HG02885 (cell line): ENCODE data around the gene VASN.

Experiments
- ATAC-seq: cut with Tn5 transposase; IDR thresholded peaks from one replicate; pipeline ENCODE4 v1.9.1; 2021; ENCODE audit warnings: mild to moderate bottlenecking; ENCODE audit not compliant: unreplicated experiment, poor library complexity

VASN gene

DNA sequence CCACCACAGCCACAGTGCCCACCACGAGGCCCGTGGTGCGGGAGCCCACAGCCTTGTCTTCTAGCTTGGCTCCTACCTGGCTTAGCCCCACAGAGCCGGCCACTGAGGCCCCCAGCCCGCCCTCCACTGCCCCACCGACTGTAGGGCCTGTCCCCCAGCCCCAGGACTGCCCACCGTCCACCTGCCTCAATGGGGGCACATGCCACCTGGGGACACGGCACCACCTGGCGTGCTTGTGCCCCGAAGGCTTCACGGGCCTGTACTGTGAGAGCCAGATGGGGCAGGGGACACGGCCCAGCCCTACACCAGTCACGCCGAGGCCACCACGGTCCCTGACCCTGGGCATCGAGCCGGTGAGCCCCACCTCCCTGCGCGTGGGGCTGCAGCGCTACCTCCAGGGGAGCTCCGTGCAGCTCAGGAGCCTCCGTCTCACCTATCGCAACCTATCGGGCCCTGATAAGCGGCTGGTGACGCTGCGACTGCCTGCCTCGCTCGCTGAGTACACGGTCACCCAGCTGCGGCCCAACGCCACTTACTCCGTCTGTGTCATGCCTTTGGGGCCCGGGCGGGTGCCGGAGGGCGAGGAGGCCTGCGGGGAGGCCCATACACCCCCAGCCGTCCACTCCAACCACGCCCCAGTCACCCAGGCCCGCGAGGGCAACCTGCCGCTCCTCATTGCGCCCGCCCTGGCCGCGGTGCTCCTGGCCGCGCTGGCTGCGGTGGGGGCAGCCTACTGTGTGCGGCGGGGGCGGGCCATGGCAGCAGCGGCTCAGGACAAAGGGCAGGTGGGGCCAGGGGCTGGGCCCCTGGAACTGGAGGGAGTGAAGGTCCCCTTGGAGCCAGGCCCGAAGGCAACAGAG lies 10.5 kb downstream of the VASN start:
- ATAC-seq: no peak

DNA sequence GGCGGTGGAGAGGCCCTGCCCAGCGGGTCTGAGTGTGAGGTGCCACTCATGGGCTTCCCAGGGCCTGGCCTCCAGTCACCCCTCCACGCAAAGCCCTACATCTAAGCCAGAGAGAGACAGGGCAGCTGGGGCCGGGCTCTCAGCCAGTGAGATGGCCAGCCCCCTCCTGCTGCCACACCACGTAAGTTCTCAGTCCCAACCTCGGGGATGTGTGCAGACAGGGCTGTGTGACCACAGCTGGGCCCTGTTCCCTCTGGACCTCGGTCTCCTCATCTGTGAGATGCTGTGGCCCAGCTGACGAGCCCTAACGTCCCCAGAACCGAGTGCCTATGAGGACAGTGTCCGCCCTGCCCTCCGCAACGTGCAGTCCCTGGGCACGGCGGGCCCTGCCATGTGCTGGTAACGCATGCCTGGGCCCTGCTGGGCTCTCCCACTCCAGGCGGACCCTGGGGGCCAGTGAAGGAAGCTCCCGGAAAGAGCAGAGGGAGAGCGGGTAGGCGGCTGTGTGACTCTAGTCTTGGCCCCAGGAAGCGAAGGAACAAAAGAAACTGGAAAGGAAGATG lies 11.2 kb downstream of the VASN start:
- no peak for ATAC-seq

DNA sequence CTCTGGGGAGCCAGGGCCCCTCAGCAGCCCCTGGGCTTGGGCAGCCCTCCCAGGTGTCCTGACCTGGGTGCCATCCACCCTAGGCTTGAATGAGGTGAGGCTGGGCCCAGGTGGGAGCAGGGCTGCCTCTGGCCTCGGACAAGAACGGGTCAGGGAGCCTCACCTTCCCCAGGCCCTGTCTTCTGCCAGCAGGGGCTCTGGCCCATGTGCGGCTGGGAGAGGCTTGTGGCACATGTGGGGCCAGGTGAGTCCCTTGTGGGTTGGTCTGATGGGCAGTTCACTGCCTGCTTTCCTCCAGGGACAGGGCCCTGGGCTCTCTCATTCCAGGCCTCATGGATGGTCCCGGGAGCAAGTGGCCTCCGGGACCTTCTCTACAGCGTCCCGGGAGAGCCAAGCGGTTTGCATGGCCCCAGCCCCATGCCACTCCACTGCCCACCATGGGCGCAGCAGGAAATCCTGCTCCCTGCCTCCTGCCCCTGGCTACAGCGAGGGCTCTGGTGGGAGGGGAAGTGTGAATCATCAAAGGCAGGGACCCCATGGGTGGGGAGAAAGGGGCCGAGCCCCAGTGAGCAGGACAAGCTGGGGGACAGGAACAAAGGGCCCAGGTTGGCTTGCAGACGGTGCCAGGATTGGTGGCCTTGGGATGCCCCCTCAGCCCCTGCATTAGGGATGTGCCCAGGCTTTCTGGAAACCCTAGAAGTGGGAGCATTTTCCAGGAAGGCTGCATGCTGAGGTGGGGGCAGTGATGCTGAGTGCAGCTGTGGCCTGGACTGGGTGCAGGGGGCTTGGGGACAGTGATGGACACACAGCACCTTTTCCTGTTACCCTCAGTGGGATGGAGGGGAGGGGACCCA lies 12.2 kb downstream of the VASN start:
- no peak for ATAC-seq

DNA sequence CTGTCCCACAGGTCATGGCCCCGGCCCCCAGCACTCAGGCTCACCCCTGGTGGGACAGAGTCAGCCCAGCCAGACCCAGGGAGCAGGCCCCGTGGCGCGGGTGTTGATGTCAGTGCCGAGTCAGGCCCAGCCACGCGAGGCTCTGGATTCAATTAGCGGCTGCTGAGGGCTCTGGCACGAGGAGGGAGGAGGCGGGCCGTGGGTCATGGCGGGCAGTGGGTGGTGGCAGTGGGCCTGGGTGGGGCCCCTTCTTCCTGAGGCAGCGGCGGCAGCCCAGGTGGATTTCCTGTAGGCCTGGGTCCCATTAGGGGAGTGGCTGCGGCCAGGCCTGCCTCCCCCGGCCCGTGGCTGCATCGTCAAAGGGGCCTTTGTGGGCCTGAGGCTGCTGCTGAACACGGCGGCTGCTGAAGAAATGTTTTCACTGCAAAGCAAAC lies 12.9 kb downstream of the VASN start:
- ATAC-seq: no peak

DNA sequence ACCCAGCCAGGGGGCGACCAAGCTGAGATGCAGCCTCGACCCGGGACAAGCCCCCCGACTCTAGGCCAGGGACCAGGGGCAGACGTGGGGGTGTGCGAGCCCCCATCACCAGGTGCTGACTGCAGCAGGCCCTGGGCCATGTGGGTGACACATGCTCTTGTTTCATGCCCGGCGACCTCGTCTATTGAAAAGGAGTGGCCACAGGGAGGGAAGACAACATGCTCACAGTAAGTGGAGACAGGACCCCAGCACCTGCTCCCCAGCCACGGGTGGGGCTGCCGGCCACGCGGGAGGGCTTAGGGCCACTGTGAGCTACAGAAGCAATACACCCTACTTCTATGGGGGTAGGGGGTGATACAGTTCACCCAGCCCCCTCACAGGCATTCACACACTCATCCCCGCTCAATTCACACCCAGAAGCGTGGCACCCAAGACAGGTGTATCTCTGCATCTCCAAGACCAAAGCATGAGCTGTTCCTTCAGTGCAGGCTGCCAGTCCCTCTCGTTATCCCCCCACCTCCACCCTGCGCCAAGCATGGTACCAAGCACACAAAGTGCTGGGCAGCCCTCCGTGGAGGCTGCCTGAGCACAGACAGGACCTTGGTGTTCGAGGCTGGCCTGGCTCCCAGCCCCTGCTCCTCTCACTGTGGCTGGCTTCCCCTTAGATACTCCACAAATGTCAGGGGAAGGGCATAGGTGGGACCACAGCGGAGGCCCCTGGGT lies 13.6 kb downstream of the VASN start:
- no peak for ATAC-seq

DNA sequence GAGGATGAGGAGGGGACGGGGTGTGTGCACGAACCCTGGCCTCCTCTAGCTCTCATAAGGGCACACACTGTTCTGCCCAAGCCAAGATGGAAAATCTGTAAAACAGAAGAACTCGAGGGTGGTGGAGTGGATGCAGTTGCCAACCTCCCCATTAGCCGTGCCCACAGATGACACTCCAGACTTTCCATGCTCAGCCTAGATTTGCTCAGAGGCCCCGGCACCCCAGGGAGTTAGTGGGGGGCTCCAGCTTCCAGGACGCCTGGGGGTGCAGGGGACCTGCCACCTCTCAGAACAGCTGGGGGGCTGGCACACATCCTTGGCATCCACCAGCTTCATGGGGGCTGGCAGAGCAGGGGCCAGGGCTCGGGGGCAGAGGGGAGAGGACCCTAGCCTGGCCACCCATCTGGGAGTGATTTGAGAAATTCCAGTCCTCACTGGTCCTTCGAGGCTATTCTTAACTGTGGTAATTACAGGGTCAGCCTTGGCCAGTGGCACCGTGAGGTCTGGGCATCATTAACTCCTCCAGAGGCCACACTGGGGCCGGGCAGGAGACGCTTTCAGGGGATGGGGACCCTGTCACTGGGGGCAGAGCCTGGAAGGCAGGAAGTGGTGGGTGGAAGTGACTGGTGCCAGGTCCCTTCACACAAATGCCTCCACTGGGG lies 14.3 kb downstream of the VASN start:
- no peak for ATAC-seq

DNA sequence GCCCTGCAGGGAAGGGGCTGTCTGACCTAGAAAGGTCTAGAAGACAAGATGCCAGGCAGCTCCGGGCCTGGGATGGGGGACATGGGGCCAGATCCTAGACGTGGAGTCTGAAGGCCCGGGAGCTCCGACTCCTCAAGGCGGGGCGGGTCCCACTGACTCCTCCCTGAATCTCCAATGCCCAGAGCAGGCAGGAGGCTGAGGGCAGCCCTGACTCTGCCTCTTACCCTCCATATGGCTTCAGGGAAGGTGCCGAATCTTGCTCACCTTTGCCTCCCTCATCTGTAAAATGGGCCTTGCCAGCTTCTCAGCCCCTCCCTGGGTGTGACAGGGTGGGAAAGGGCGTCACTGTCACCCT lies 14.8 kb downstream of the VASN start:
- no peak for ATAC-seq

DNA sequence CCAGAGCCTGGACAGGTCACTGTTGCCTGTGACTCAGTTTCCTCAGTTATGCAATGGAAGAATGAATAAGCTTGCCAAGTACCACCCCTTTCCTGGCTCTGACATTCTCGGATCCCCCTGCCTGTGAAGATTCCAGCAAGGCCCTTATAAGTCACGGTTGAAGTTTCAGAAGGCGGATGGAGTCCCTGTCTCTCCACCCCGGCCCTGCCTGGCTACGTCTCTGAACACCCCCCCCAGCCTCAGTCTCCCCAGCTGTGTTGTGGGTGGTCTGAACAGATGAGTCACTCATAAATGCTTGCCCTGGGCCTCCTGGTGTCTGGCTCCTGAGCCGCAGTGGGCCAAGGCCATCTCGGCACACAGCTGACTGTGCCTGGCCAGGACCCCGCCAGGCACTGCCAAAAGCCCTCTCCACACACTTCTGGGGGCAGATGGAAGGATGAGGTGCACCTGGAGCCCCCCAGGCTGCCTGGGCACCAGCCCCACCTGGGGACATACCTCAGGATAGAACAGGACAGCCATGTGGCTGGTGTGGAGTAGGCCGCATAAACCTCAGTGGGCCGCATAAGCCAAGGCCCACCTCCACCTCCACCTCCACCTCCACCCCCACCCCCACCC lies 15.4 kb downstream of the VASN start:
- ATAC-seq: no peak

DNA sequence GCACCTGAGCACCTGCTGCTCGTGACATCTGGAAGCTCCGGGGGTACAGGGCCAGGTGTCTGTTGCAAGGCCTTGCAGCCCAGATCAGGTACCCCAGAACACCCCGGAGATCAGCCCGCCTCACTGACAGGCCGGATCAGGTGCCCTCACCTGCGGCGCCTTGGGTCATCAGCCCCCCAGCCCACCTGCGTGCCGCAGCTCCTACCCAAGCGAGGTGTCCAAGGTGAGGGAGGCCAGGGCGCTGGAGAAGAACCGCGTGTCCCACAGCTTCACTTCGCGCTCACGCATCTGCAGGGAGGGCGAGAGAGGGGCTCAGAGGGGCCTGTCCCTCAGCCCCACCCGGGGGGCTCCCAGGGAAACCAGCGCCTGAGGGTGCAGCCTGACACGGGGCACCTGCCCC lies 16.1 kb downstream of the VASN start:
- no peak for ATAC-seq

DNA sequence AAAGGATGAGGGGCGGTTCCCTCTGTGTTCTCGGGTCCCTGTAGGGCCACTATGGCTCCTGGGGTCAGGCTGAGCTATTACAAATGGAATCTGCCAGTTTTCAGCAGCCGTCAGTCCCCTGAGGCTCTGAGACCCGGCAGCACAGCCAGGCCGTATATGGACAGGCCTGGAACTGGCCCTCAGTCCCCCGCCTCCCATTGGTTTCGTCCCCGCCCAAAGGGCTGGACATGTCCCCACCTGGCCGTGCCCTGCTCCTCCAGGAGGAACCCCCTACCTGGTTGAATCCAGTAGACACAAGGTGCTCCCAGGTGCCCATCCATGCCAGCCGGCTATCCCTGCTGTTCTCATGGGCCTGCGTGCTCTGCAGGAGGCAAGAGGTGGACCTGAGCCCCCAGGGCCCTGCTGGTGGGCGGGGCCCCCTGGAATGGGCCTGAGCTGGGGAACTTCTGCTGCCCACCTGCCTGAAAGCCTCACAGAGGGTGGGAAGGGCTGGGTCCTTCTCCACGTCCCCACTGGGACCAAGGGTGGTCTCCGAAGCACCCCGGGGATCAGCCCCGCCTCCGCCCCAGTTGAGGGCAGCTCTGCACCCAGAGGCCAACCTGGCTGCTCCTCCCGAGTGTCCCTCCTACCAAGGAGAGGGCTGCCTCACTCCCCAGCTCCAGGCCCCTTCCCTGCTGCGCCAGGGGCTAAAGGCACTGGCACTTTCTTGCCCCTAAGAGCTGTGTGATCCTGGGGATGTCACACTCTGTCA lies 16.8 kb downstream of the VASN start:
- ATAC-seq: no peak

DNA sequence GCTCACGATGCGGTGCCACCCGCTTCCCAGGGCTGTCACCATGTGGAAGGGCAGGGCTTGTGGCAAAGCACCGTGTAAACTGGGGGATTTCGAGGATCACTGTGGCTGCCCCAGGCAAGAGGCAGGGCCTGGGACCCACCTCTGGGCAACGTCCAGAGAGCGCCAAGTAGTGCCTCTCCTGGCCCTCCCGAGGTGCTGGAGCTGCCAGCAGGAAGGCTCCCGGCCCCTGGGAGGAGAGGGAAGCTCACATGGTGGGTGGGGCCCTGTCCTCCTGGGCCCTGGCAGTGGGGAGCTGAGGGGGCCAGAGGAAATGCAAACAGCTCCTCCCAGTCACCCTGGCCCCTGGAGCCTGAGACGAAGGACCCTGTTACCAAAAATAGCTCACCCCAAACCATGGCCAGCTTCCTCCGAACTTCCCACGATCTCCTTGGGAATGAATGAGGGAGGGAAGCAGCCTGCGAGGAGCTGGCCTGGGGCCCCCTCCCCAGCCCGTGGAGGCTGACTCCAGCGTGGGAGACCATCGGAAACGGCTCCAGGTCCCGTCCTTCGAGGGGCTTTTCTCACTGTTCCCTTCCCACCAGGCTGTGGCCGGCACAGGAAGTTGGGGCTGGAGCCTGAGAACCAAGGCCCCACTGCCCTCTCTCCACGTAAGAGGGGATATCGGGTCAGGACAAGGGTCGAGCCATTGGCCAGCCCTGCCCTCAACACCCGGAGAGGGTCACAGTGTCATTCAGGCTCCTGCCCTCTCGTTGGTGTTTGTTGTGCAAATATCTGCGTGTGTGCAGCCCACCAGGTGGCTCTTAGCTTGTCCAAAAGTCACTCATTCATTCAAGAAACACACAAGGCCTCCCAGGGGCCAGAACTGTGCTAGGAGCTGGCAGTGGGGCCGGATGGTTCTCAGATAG lies 17.7 kb downstream of the VASN start:
- no peak for ATAC-seq

DNA sequence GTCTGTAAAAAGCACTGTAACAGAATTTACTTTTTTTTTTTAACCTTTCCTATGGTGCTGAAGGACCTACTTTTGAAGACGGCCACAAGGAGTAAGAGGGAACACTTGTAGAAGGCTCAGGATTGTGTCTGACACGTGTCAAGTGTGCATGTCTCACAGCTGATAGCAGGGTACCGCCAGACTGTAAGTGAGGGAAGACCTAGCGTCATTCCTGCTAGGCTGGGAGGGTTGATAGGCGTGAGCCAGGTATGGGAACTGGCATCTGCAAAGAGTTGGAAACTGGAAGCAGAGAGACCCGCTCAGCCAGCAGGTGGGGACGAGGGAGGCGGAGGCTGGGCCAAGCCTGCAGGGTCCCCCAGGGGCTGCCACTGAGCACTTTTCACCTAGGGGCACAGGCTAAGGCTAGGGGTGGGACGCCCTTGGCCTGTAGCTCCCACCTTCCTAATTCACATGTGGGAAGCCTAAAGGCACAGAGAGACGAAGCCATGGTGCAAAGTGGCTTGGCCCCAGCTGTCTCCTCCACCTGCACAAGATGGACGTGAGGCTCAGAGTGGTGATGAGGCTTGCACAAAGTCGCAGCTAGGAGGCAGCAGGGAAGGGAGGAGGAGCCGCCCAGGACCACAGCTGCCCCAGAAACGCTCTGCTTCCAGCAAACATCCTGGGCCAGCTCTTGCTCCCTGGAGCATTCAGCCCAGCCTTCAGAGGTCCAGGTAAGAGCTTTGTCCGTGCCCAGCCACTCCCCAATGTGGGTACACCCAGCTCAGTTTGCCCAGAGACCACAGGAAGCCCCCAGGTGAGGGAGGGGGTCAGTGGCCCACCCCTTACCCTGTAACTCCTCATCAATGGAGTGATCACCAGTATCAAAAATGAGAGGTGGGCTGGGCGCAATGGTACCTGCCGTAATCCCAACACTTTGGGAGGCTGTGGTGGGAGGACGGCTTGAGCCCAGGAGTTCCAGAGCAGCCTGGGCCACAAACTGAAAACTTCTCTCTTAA lies 18.9 kb downstream of the VASN start:
- no peak for ATAC-seq

DNA sequence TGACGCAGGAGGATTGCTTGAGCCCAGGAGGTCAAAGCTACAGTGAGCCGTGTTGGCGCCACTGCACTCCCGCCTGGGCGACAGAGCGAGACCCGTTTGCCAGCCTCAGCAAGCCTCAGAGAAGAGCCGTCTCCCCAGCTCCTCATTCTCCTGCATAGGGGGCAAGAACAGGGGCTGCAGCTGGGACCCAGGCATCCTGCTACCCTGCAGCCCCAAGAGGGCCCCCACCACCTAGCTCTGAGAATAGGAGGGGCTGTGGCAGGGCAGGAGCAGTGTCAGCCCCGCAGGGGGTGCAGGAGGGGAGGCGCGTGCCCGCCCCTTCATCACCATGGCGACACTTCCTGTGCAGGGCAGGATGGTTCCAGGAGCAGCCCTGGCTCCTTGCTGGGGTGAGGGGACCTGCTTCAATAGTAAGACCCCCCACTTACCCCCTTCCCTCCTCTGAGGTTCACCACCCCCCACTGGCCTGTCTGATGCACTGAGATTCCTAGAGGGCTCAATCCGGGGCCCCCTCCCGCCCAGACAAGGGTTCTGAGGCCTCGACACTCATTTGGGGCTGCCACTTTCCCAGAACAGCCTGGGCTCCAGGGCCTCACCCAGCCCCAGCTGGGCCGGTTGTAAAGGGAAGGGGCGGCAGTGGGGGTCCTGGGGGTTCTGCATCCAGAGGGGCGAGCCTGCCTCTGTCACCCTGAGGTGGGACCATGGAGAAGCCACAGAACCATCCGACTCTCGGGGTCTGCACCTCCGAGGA lies 20.2 kb downstream of the VASN start:
- no peak for ATAC-seq

DNA sequence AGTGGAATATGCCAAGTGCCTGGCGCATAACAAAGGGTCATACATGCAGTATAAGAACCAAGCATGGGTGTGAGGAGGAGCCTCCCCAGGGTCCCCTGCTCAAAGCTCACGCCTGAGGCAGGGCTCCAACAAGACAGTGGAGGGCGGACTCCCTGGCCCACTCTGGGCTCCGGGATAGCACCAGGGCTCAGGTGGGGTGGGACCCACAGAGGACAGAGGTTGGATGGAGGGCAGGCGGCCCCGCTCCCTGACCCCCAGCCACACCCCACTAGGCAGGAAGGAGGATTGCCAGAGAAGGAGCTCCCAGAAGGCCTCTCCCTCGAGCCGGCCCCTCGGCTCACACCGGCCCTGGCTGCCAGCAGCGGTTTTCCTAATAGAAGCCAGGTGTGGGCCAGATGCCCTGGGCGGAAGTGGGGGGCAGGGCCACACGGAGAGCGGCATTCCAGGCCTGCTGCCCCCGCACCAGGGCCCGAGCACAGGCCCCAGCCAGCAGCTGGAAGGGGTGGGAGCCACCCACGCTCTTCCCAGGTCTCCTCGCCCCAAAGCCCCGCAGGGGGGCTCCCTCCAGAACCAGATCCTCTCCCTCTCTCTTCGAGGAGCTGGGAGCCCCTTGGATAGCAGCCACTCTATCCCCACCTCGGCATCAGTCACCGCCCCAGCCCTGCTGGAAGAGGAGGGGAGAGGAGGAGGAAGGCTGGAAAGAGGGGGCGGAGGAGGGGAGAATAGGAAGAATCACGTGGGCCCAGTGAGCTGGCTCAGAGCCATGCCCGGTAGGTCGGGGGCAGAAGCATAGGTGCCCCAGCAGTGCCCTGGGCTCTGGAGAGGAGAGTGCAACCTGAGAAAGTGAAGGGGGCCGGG lies 21.0 kb downstream of the VASN start:
- ATAC-seq: no peak

DNA sequence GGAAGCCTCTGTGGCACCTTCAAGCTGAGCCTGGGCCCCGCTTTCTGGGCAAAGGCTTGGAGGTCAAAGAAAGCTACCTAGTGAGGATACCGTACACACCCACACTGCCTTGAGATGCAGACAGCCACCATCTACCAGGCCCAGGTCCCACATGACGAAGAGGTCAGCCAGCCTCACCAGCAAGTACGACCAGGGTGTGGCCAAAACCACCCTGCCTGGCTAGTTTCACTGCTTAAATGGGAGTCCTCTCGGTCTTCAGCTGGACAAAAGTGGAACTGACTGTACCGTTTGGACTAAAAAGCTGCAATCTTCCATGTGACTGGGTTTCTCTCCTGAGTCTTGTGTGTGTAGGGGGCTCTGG lies 21.6 kb downstream of the VASN start:
- ATAC-seq: no peak
